Endodermal cell (in vitro differentiated cells): ENCODE measurements around the gene TXNL4B. TPM values are rescaled to one million over a fixed set of nuclear protein-coding genes. Genes with fewer than 3 reads are reported as not detected.

Source experiments
- DNase-seq: peaks from one replicate; pipeline ENCODE4 v3.0.0-alpha.2; 2017
- H3K27ac ChIP-seq: 2 replicates; pipeline ENCODE4 v1.5.1; 2013; ENCODE audit warnings: mild to moderate bottlenecking, low read depth, low read length, moderate library complexity
- H3K27me3 ChIP-seq: 2 replicates; pipeline ENCODE4 v1.6.1; 2013; ENCODE audit warnings: mild to moderate bottlenecking, low read length, moderate library complexity; ENCODE audit not compliant: insufficient read depth, control insufficient read depth, poor library complexity, severe bottlenecking
- H3K36me3 ChIP-seq: 2 replicates; pipeline ENCODE4 v1.7.0; 2013; ENCODE audit warnings: mild to moderate bottlenecking, low read length, moderate library complexity; ENCODE audit not compliant: control insufficient read depth, insufficient read depth
- H3K4me1 ChIP-seq: one replicate; pipeline ENCODE4 v1.7.0; 2013; ENCODE audit warnings: low read length; ENCODE audit not compliant: control insufficient read depth, insufficient read depth
- H3K4me3 ChIP-seq: 2 replicates; pipeline ENCODE4 v1.5.1; 2013; ENCODE audit warnings: mild to moderate bottlenecking, low read length, moderate library complexity
- H3K9ac ChIP-seq: 2 replicates; pipeline ENCODE4 v1.6.1; 2013; ENCODE audit warnings: mild to moderate bottlenecking, low read length, moderate library complexity; ENCODE audit not compliant: poor library complexity, severe bottlenecking; ENCODE audit errors: extremely low read depth
- H3K9me3 ChIP-seq: 2 replicates; pipeline ENCODE4 v1.6.1; 2013; ENCODE audit warnings: mild to moderate bottlenecking, low read length, moderate library complexity; ENCODE audit not compliant: control insufficient read depth
- H3K27ac Mint-ChIP-seq: 2 replicates; pipeline ENCODE4 v1.8.0; 2020; ENCODE audit warnings: mixed read lengths
- H3K27me3 Mint-ChIP-seq: 2 replicates; pipeline ENCODE4 v1.8.0; 2021; ENCODE audit warnings: mild to moderate bottlenecking, mixed read lengths; ENCODE audit not compliant: insufficient read depth
- H3K36me3 Mint-ChIP-seq: 2 replicates; pipeline ENCODE4 v1.8.0; 2020; ENCODE audit warnings: low read depth, mixed read lengths
- H3K4me1 Mint-ChIP-seq: 2 replicates; pipeline ENCODE4 v1.8.0; 2020; ENCODE audit warnings: mixed read lengths
- H3K4me3 Mint-ChIP-seq: 2 replicates; pipeline ENCODE4 v1.8.0; 2020; ENCODE audit warnings: mild to moderate bottlenecking, moderate library complexity, mixed read lengths
- H3K9me3 Mint-ChIP-seq: 2 replicates; pipeline ENCODE4 v1.8.0; 2020; ENCODE audit warnings: mild to moderate bottlenecking, mixed read lengths
- WGBS, 2 experiments: methylation state at CpG; one replicate each; pipeline versions ENCODE4 v1.1.5 to v1.1.7; 2013; ENCODE audit warnings: missing lambda C conversion rate in 2 of 2, mixed read lengths in 1 of 2; ENCODE audit not compliant: insufficient coverage in 1 of 2, insufficient read length in 1 of 2; 5-methylcytosine and 5-hydroxymethylcytosine counted together
- total RNA-seq, 2 donors: library from RNA; stranded (reverse); fragmentation: NEBNext Ultra II Directional in 1 of 2; extraction: Animal tissue kit (Norgen Biotek cat#: 25700) in 1 of 2; gene quantifications; 2 replicates in 1 of 2; 3 replicates in 1 of 2; pipeline ENCODE4 v1.2.1, GENCODE V29; 2021
- TF ChIP-seq, protein P1 (sequence below): fragments of 200-600 bp; sonication (generic); conservative IDR thresholded peaks from 2 replicates; pipeline ENCODE4 v1.5.0; 2021; ENCODE audit warnings: antibody characterized with exemption, mild to moderate bottlenecking

The TXNL4B gene
- total RNA-seq, 2 donors from 2014 or later, result 10.6 to 13.1 TPM

DNA sequence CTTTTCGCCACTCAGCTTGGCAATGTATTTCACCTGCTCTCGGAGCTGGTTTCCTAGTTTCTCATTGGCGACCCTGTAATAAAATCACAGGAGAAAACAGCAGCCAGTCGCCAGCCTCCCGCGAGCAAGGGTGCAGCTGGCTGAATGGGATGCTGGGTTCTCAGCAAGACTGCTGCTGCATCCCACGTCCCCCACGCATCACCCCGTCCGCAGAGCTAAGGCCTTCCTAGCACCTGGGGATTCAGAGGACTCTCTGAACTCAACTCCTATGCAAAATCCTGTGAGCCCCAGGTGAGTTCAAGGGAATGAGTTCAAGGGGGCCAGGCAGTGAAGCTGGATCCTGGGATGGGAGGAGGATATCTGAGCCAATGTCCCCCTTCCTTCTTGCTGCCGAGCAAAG, 29.5 kb upstream of the TXNL4B start:
- H3K4me1 Mint-ChIP-seq, result peaks cover 20% of the 10 kb centered on the region
- DNase-seq, result no peak
- H3K27me3 ChIP-seq, result no peaks in the 10 kb centered on the region
- no peak overlapping the region for H3K4me3 Mint-ChIP-seq
- no peaks in the 10 kb centered on the region for H3K36me3 Mint-ChIP-seq
- 85 to 96% methylated on average over 9 to 10 of the region's 11 CpGs for whole genome bisulfite sequencing, 2 experiments
- H3K4me3 ChIP-seq, result no peak overlapping the region
- H3K9me3 Mint-ChIP-seq, result no peaks in the 10 kb centered on the region
- no peaks in the 10 kb centered on the region for H3K27me3 Mint-ChIP-seq
- H3K36me3 ChIP-seq, result no peaks in the 10 kb centered on the region
- peaks cover 12% of the 10 kb centered on the region for H3K4me1 ChIP-seq
- no peak overlapping the region for H3K27ac ChIP-seq
- TF ChIP-seq, protein P1, sequence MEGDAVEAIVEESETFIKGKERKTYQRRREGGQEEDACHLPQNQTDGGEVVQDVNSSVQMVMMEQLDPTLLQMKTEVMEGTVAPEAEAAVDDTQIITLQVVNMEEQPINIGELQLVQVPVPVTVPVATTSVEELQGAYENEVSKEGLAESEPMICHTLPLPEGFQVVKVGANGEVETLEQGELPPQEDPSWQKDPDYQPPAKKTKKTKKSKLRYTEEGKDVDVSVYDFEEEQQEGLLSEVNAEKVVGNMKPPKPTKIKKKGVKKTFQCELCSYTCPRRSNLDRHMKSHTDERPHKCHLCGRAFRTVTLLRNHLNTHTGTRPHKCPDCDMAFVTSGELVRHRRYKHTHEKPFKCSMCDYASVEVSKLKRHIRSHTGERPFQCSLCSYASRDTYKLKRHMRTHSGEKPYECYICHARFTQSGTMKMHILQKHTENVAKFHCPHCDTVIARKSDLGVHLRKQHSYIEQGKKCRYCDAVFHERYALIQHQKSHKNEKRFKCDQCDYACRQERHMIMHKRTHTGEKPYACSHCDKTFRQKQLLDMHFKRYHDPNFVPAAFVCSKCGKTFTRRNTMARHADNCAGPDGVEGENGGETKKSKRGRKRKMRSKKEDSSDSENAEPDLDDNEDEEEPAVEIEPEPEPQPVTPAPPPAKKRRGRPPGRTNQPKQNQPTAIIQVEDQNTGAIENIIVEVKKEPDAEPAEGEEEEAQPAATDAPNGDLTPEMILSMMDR, result no peak
- H3K27ac Mint-ChIP-seq, result no peak overlapping the region
- no peaks in the 10 kb centered on the region for H3K9me3 ChIP-seq
- H3K9ac ChIP-seq, result no peak overlapping the region

DNA sequence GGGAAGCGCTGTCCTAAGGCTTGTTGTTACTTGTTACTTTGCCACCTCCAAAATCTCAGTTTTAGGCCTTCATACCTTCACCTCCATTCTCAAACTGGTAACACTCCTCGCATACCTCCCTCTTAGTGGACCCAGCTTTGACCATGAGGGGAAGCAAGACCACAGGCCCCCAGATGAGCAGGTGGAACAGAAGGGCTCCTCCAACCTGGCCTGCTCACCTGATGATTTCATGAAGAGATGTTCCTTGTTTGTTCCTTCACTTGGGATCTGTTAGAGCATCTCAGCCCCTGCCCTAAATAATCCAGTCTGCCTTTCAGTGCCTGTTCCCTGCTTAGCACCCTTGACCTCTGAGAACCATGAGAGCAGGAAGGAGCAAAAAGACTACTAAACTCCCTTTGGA, 28.9 kb upstream of the TXNL4B start:
- Mint-ChIP-seq H3K4me1 (peaks cover 19% of the 10 kb centered on the region), H3K4me3 (no peak overlapping the region), H3K27me3 (no peaks in the 10 kb centered on the region), H3K9me3 (no peaks in the 10 kb centered on the region), H3K27ac (no peak overlapping the region), H3K36me3 (no peaks in the 10 kb centered on the region)
- Histone ChIP-seq H3K9me3 (no peaks in the 10 kb centered on the region), H3K4me3 (no peak overlapping the region), H3K9ac (no peak overlapping the region), H3K4me1 (peaks cover 10% of the 10 kb centered on the region), H3K36me3 (no peaks in the 10 kb centered on the region), H3K27me3 (no peaks in the 10 kb centered on the region), H3K27ac (no peak overlapping the region)
- TF ChIP-seq, protein P1, result no peak
- no peak for DNase-seq
- 98 to 100% methylated on average over 1 to 2 of the region's 2 CpGs for WGBS, 2 experiments

DNA sequence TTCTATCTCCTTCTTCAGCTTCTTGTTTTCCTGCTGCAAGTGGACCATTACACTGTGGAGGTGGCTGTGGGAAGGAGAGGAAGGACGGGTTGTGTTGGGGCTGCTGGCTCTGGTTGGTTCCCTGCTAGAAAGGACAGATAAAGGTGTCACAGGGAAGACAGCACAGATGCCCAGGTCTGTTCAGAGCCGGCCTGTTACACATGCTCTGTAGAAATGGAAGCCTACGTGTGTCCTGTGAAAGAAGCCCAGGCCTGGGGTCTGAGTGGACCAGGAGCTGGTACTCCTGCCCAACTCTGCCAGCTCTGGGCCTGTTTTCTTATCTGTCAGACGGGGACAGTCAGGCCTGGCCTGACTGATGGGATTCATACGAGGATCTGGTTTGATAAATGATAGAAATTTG, 26.6 kb upstream of the TXNL4B start:
- Histone ChIP-seq H3K9me3 (no peaks in the 10 kb centered on the region), H3K4me3 (no peak overlapping the region), H3K4me1 (no peaks in the 10 kb centered on the region), H3K36me3 (no peaks in the 10 kb centered on the region), H3K27me3 (no peaks in the 10 kb centered on the region), H3K27ac (no peak overlapping the region), H3K9ac (no peak overlapping the region)
- H3K4me3 Mint-ChIP-seq, result no peak overlapping the region
- H3K4me1 Mint-ChIP-seq, result peaks cover 1% of the 10 kb centered on the region
- no peaks in the 10 kb centered on the region for H3K27me3 Mint-ChIP-seq
- peaks cover 8% of the 10 kb centered on the region for H3K36me3 Mint-ChIP-seq
- H3K9me3 Mint-ChIP-seq, result peaks cover 3% of the 10 kb centered on the region
- TF ChIP-seq, protein P1, result no peak
- DNase-seq, result no peak
- H3K27ac Mint-ChIP-seq, result no peak overlapping the region
- WGBS, 2 experiments, result 91 to 96% methylated on average over 3 to 5 of the region's 5 CpGs
